GM10248 (cell line): ENCODE results near the gene NT5DC2.

ENCODE experiments used
- CTCF ChIA-PET: fragments of 300-600 bp; sonication (Branson Sonifier 250); formaldehyde crosslinking; extraction: SDS; loops from one replicate; lab custom pipeline; 2021; ENCODE audit warnings: antibody characterized with exemption; lab: Yijun Ruan, JAX
- POLR2A ChIA-PET: fragments of 350-650 bp; sonication (Branson Sonifier 250); formaldehyde crosslinking; extraction: SDS; loops from one replicate; lab custom pipeline; 2020; ENCODE audit warnings: antibody characterized with exemption; lab: Yijun Ruan, JAX
- DNase-seq: peaks from one replicate; pipeline ENCODE4 v3.0.0; 2012; ENCODE audit errors: extremely low spot score
- CTCF ChIP-seq: IDR thresholded peaks from 2 replicates; pipeline ENCODE4 v1.5.1; 2012; ENCODE audit warnings: mild to moderate bottlenecking, low read depth; ENCODE audit errors: extremely low read depth, missing control alignments, control extremely low read depth

NT5DC2 gene

GRCh38 chr3:52525680-52526561 is 7.7 kb downstream of the NT5DC2 start:
- CTCF ChIA-PET: interaction anchor here (0.7 to 1.2 kb wide), 3 partner anchors 10 to 79 kb away, joined by 3 to 4 read pairs (median 3); no protein-coding TSS in a partner anchor
- POLR2A ChIA-PET: interaction anchor here (1.4 kb wide), 1 partner anchor 10 kb away, joined by 5 read pairs; no protein-coding TSS in a partner anchor
- TF ChIP-seq CTCF: no peak
- DNase-seq: no peak

GRCh38 chr3:52524752-52525679 is 8.6 kb downstream of the NT5DC2 start:
- no peak for DNase-seq
- TF ChIP-seq CTCF: no peak
- POLR2A ChIA-PET: no interaction called here
- CTCF ChIA-PET: no interaction called here

GRCh38 chr3:52524258-52524751 is 9.4 kb downstream of the NT5DC2 start:
- no peak for DNase-seq
- CTCF ChIA-PET: no interaction called here
- no peak for TF ChIP-seq CTCF
- POLR2A ChIA-PET: no interaction called here

GRCh38 chr3:52523386-52524257 is 10.0 kb downstream of the NT5DC2 start:
- ChIA-PET POLR2A (no interaction called here), CTCF (no interaction called here)
- no peak for TF ChIP-seq CTCF
- no peak for DNase-seq

- POLR2A ChIA-PET: no interaction called here
- TF ChIP-seq CTCF: no peak
- DNase-seq: no peak
- CTCF ChIA-PET: no interaction called here
These were observed 10.9 kb downstream of the NT5DC2 start for GRCh38 chr3:52522651-52523251.
